ENCODE data around the gene C1R.

DNA sequence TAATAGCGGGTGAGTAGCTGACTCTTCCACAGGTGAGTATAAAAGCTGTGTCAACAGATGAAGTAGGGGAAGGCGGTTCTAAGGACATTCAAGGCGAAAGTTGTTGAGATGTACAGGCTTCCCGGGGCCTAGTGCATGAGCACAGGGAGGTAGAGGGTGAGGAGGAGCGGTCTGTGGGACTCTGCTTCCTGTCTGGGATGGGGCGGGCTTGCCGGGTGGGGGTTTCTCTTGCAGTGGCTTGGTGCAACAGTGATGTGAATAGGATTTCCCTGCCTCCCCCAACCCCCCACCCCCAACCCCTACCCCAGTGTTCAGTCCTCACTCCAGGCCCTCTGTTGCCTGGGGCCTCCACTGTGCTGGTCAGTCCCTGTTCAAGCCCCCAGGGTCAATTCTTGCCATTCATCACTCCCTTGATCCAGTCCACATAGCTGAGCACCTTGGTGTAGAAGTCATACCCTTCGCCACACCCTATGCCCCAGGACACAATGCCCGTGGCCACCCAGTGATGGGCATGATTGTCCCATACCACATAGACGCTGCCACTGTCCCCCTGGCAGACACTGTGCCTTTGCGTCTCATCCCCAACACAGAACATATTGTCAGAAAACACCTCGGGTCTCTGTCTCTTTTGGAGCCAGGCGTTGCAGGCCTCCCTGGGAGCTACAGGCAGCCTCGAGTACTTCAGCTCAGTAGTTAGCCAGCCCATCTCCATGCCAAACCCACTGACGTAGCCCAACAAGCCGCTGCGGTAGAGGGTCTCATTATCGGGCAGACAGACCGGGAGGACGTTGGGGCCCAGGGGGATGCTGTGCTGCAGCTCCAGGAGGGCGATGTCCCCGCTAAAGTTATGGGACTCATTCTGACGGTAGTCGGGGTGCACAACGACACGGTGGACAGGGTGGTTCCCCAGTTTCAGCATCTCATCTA lies 4.0 kb upstream of the C1R start:
- TF ChIP-seq, protein P1, sequence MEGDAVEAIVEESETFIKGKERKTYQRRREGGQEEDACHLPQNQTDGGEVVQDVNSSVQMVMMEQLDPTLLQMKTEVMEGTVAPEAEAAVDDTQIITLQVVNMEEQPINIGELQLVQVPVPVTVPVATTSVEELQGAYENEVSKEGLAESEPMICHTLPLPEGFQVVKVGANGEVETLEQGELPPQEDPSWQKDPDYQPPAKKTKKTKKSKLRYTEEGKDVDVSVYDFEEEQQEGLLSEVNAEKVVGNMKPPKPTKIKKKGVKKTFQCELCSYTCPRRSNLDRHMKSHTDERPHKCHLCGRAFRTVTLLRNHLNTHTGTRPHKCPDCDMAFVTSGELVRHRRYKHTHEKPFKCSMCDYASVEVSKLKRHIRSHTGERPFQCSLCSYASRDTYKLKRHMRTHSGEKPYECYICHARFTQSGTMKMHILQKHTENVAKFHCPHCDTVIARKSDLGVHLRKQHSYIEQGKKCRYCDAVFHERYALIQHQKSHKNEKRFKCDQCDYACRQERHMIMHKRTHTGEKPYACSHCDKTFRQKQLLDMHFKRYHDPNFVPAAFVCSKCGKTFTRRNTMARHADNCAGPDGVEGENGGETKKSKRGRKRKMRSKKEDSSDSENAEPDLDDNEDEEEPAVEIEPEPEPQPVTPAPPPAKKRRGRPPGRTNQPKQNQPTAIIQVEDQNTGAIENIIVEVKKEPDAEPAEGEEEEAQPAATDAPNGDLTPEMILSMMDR (IDR thresholded peaks at IDR 0.05; ENCODE audit: low read length): no peak
- TF ChIP-seq EZH2 (IDR thresholded peaks at IDR 0.05; ENCODE audit: borderline replicate concordance, low read length): no peak
